ENCODE results near the gene MIER3. TPM values are rescaled to one million over a fixed set of nuclear protein-coding genes. Genes with fewer than 3 reads are reported as not detected.
A peak's percentile ranks its signal among the peaks of the same experiment; 100 is the strongest.

MIER3 gene
- total RNA-seq, 3 donors from 2014 or later: 95.6 to 171 (median 100) TPM

- Histone ChIP-seq H3K36me3 (ENCODE audit: low read depth) (no peaks in the 10 kb centered on the region), H3K4me1 (ENCODE audit: low read depth) (peaks cover 6% of the 10 kb centered on the region)
- intact Hi-C loops (cut with DNase I, micrococcal nuclease): no loop called here
Measured at GRCh38 chr5:56947052-56947451, 4.9 kb downstream of the MIER3 start.

GRCh38 chr5:56941981-56942380 lies 9.9 kb downstream of the MIER3 start:
- H3K4me1 ChIP-seq (ENCODE audit: low read depth): no peaks in the 10 kb centered on the region
- no peak for TF ChIP-seq CTCF (IDR thresholded peaks at IDR 0.05)
- no peak overlapping the region for H3K4me3 ChIP-seq
- no peak for DNase-seq
- ATAC-seq: no peak
- intact Hi-C loops (cut with DNase I, micrococcal nuclease): no loop called here
- H3K36me3 ChIP-seq (ENCODE audit: low read depth): peaks cover 10% of the 10 kb centered on the region
- H3K9me3 ChIP-seq: no peaks in the 10 kb centered on the region

More at GRCh38 chr5:56947052-56947451, 4.9 kb downstream of the MIER3 start:
- H3K9me3 ChIP-seq: no peaks in the 10 kb centered on the region
- no peak for DNase-seq
- no peak for TF ChIP-seq CTCF (IDR thresholded peaks at IDR 0.05)
- H3K4me3 ChIP-seq: no peak overlapping the region
- no peak for ATAC-seq

- ATAC-seq (peak; percentile 55), DNase-seq (no peak)
- intact Hi-C loops (cut with DNase I, micrococcal nuclease): no loop called here
- H3K36me3 ChIP-seq (ENCODE audit: low read depth): peaks cover 10% of the 10 kb centered on the region
- no peaks in the 10 kb centered on the region for H3K4me1 ChIP-seq (ENCODE audit: low read depth)
- no peak for TF ChIP-seq CTCF (IDR thresholded peaks at IDR 0.05)
- no peak overlapping the region for H3K4me3 ChIP-seq
- no peaks in the 10 kb centered on the region for H3K9me3 ChIP-seq
Measured at GRCh38 chr5:56938858-56939257, 13.1 kb downstream of the MIER3 start.

- DNase-seq (no peak), ATAC-seq (no peak)
- peaks cover 10% of the 10 kb centered on the region for H3K36me3 ChIP-seq (ENCODE audit: low read depth)
- no peak overlapping the region for H3K4me3 ChIP-seq
- H3K9me3 ChIP-seq: no peaks in the 10 kb centered on the region
- H3K4me1 ChIP-seq (ENCODE audit: low read depth): no peaks in the 10 kb centered on the region
- TF ChIP-seq CTCF (IDR thresholded peaks at IDR 0.05): no peak
- intact Hi-C loops (cut with DNase I, micrococcal nuclease): no loop called here
Measured at GRCh38 chr5:56934325-56934724, 17.6 kb downstream of the MIER3 start.

- ATAC-seq: no peak
- no peaks in the 10 kb centered on the region for H3K36me3 ChIP-seq (ENCODE audit: low read depth)
- no peak for TF ChIP-seq CTCF (IDR thresholded peaks at IDR 0.05)
- H3K9me3 ChIP-seq: no peaks in the 10 kb centered on the region
- H3K4me1 ChIP-seq (ENCODE audit: low read depth): no peaks in the 10 kb centered on the region
- no peak overlapping the region for H3K4me3 ChIP-seq
- DNase-seq: no peak
- intact Hi-C loops (cut with DNase I, micrococcal nuclease): no loop called here
Measured at GRCh38 chr5:56922922-56923321, 29.0 kb downstream of the MIER3 start.

Data from mucosa of descending colon (tissue), 3 donors.